Neural cell (in vitro differentiated cells): ENCODE measurements around the gene CCNE1. TPM values are rescaled to one million over a fixed set of nuclear protein-coding genes. Genes with fewer than 3 reads are reported as not detected.

Experiments
- H2AFZ ChIP-seq: fragments of 200-600, 300-800 bp; sonication (generic), shearing (Covaris generic); 2 replicates; pipeline ENCODE4 v1.6.0; 2014; ENCODE audit warnings: low read depth, mild to moderate bottlenecking, antibody characterized with exemption, low read length, moderate library complexity
- H3F3A ChIP-seq: fragments of 200-600 bp; shearing (Covaris generic); 2 replicates; pipeline ENCODE4 v1.6.1; 2016; ENCODE audit warnings: mild to moderate bottlenecking, moderate library complexity, mixed read lengths, antibody characterized with exemption, low read length; ENCODE audit not compliant: insufficient read depth, poor library complexity, severe bottlenecking
- H3K27ac ChIP-seq: fragments of 200-600, 300-800 bp; sonication (generic), shearing (Covaris generic); 2 replicates; pipeline ENCODE4 v1.5.1; 2014; ENCODE audit warnings: mild to moderate bottlenecking, low read length, moderate library complexity
- H3K27me3 ChIP-seq: fragments of 300-800, 200-600 bp; sonication (generic), shearing (Covaris generic); 2 replicates; pipeline ENCODE4 v1.6.0; 2014; ENCODE audit warnings: mild to moderate bottlenecking, low read depth, low read length, moderate library complexity; ENCODE audit not compliant: insufficient read depth
- H3K36me3 ChIP-seq: fragments of 300-800, 200-600 bp; sonication (generic), shearing (Covaris generic); 2 replicates; pipeline ENCODE4 v1.5.1; 2014; ENCODE audit warnings: mild to moderate bottlenecking, antibody characterized with exemption, low read length, moderate library complexity; ENCODE audit not compliant: insufficient read depth
- H3K4me2 ChIP-seq: fragments of 300-800, 200-600 bp; sonication (generic), shearing (Covaris generic); 2 replicates; pipeline ENCODE4 v1.6.0; 2014; ENCODE audit warnings: mild to moderate bottlenecking, low read length
- H3K4me3 ChIP-seq: fragments of 300-800, 200-600 bp; sonication (generic), shearing (Covaris generic); 2 replicates; pipeline ENCODE4 v1.5.1; 2014; ENCODE audit warnings: mild to moderate bottlenecking, low read length, moderate library complexity
- H3K79me2 ChIP-seq: fragments of 200-600 bp; shearing (Covaris generic); replicated peaks from 2 replicates; pipeline ENCODE4 v1.6.0; 2014; ENCODE audit warnings: mild to moderate bottlenecking, low read length, moderate library complexity; ENCODE audit not compliant: insufficient read depth
- H3K9ac ChIP-seq: fragments of 300-800, 200-600 bp; sonication (generic), shearing (Covaris generic); 2 replicates; pipeline ENCODE4 v1.6.1; 2016; ENCODE audit warnings: mild to moderate bottlenecking, low read length, mixed read lengths
- H3K9me2 ChIP-seq: fragments of 200-600 bp; shearing (Covaris generic); 2 replicates; pipeline ENCODE4 v1.6.1; 2016; ENCODE audit warnings: mild to moderate bottlenecking, low read length, mixed read lengths; ENCODE audit not compliant: insufficient read depth
- H3K9me3 ChIP-seq: fragments of 200-600, 300-800 bp; sonication (generic), shearing (Covaris generic); 2 replicates; pipeline ENCODE4 v1.6.1; 2016; ENCODE audit warnings: mild to moderate bottlenecking, mixed run types, low read length, moderate library complexity, mixed read lengths
- H4K20me1 ChIP-seq: fragments of 200-600 bp; shearing (Covaris generic); 2 replicates; pipeline ENCODE4 v1.6.1; 2016; ENCODE audit warnings: mild to moderate bottlenecking, mixed run types; ENCODE audit not compliant: insufficient read depth
- EP300 ChIP-seq: fragments of 450-650 bp; conservative IDR thresholded peaks from 2 replicates; pipeline ENCODE4 v1.6.1; 2014; ENCODE audit warnings: antibody characterized with exemption, mild to moderate bottlenecking, moderate library complexity; ENCODE audit not compliant: poor library complexity, severe bottlenecking
- EZH2 ChIP-seq: fragments of 200-600, 300-800 bp; shearing (Covaris generic), sonication (generic); IDR thresholded peaks from 2 replicates; pipeline ENCODE4 v1.6.1; 2014; ENCODE audit warnings: antibody characterized with exemption, low read length, borderline replicate concordance, mild to moderate bottlenecking; ENCODE audit not compliant: insufficient read depth, poor library complexity, severe bottlenecking
- MXI1 ChIP-seq: fragments of 450-650 bp; conservative IDR thresholded peaks from 2 replicates; pipeline ENCODE4 v1.6.1; 2014; ENCODE audit warnings: antibody characterized with exemption, mild to moderate bottlenecking; ENCODE audit not compliant: poor library complexity, severe bottlenecking
- POLR2AphosphoS5 ChIP-seq: IDR thresholded peaks from 2 replicates; pipeline ENCODE4 v1.6.1; 2012
- RAD21 ChIP-seq: fragments of 450-650 bp; conservative IDR thresholded peaks from 2 replicates; pipeline ENCODE4 v1.6.1; 2014; ENCODE audit warnings: antibody characterized with exemption, mild to moderate bottlenecking, moderate library complexity
- SMC3 ChIP-seq: fragments of 450-650 bp; conservative IDR thresholded peaks from 2 replicates; pipeline ENCODE4 v1.6.1; 2014; ENCODE audit warnings: antibody characterized with exemption, mild to moderate bottlenecking, moderate library complexity; ENCODE audit not compliant: poor library complexity
- TAF1 ChIP-seq: IDR thresholded peaks from 2 replicates; pipeline ENCODE4 v1.6.1; 2012; ENCODE audit warnings: low read depth
- polyA minus RNA-seq: library from RNA; depleted of rRNA, polyadenylated mRNA; stranded (reverse); fragments of >200 nt; gene quantifications from 2 replicates; pipeline ENCODE4 v1.2.3, GENCODE V29; 2014
- polyA plus RNA-seq: library from polyadenylated mRNA; depleted of rRNA; stranded (reverse); fragments of >200 nt; gene quantifications from 2 replicates; pipeline ENCODE4 v1.2.3, GENCODE V29; 2014
- TF ChIP-seq, protein P1 (sequence below): fragments of 450-650 bp; IDR thresholded peaks from 2 replicates; pipeline ENCODE4 v1.5.1; 2014; ENCODE audit warnings: antibody characterized with exemption, mild to moderate bottlenecking, moderate library complexity; ENCODE audit not compliant: poor library complexity, severe bottlenecking
- TF ChIP-seq, protein P2 (sequence below): IDR thresholded peaks from 2 replicates; pipeline ENCODE4 v1.6.1; 2012; ENCODE audit warnings: borderline replicate concordance

CCNE1 gene
- polyA plus RNA-seq (3.4 and 4.1 TPM in 2 replicates), polyA minus RNA-seq (1.0 and 1.2 TPM in 2 replicates)

DNA sequence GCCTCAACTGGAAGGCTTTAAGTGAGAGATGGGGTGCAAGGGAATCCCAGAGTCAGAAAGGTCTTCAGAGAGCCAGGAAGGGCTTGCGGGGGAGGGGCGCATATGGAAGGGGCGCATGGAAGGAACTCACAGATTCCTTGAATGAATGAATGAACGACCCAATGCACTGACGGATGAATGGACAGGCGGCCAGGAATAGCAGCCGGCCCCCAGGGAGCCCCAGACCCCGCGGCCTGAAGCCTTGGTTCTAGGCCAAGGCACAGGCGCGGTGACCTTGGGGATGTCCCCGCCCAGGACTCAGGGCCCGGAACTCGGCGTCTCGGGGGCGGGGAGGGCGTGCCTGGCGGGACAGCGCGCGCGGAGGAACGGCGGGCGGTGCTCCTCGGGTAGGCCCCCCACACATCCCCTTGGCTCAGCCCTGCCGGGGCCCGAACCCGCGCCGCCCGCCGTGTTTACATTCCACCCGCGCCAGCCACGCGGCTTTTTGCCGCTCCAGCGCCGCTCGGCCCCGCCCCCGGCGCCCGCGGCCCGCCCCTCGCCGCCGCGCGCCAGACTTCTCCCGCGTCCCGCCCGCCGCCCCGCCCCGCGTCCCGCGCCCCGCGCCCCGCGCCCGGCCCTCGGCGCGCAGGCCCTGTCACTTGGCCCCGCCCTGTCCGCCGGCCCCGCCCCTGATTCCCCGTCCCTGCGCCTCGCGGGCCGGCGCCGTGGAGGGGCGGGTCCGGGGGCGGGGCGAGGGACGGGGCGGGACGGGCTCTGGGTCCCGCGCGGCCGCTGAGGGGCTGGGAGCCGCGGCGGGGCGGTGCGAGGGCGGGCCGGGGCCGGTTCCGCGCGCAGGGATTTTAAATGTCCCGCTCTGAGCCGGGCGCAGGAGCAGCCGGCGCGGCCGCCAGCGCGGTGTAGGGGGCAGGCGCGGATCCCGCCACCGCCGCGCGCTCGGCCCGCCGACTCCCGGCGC lies at the start of gene CCNE1:
CCNE1 (plus strand) TSS at position 867 of the 955 bp plus-strand sequence. CDS start 565 bp downstream, outside the sequence.
- H3K4me3 ChIP-seq: peak within 1 kb of the TSS; percentile 79
- H4K20me1 ChIP-seq: no peaks in the 10 kb centered on the region
- TF ChIP-seq SMC3 (no peak), POLR2AphosphoS5 (no peak), TAF1 (no peak), EP300 (no peak), EZH2 (no peak), MXI1 (no peak)
- TF ChIP-seq, protein P1, sequence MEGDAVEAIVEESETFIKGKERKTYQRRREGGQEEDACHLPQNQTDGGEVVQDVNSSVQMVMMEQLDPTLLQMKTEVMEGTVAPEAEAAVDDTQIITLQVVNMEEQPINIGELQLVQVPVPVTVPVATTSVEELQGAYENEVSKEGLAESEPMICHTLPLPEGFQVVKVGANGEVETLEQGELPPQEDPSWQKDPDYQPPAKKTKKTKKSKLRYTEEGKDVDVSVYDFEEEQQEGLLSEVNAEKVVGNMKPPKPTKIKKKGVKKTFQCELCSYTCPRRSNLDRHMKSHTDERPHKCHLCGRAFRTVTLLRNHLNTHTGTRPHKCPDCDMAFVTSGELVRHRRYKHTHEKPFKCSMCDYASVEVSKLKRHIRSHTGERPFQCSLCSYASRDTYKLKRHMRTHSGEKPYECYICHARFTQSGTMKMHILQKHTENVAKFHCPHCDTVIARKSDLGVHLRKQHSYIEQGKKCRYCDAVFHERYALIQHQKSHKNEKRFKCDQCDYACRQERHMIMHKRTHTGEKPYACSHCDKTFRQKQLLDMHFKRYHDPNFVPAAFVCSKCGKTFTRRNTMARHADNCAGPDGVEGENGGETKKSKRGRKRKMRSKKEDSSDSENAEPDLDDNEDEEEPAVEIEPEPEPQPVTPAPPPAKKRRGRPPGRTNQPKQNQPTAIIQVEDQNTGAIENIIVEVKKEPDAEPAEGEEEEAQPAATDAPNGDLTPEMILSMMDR: no peak
- no peaks in the 10 kb centered on the region for H3K36me3 ChIP-seq
- H3K27ac ChIP-seq: no peak within 1 kb of the TSS
- no peaks in the 10 kb centered on the region for H3K9me3 ChIP-seq
- no peaks in the 10 kb centered on the region for H3K9me2 ChIP-seq
- no peak within 1 kb of the TSS for H3K4me2 ChIP-seq
- peaks cover 6% of the 10 kb centered on the region for H3K27me3 ChIP-seq
- no peaks in the 10 kb centered on the region for H3F3A ChIP-seq
- peak within 1 kb of the TSS; percentile 54 for H3K9ac ChIP-seq
- no peaks in the 10 kb centered on the region for H3K79me2 ChIP-seq
- H2AFZ ChIP-seq: peak within 1 kb of the TSS; percentile 40

DNA sequence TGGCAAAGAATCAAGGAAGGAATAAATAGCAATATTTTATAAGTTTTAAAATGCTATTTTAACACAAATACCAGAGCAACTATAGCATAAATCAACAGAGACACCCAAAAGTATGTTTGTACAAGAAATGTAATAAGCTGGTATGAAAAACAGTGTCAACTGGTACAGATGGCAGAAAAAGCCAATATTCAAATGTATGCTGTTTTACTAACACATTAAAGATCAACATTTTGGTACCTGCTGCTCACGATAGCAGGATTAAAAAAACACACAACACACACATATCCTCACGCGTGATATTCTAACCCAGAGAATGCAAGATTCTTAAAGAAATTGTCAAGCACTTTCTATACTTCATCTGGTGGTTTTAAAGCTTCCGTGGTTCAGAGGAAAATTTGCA lies 48.6 kb upstream of the CCNE1 start:
- no peaks in the 10 kb centered on the region for H3K9me3 ChIP-seq
- no peaks in the 10 kb centered on the region for H3K9me2 ChIP-seq
- H3K9ac ChIP-seq: no peak overlapping the region
- H3K27ac ChIP-seq: no peak overlapping the region
- H3K36me3 ChIP-seq: no peaks in the 10 kb centered on the region
- no peak overlapping the region for H2AFZ ChIP-seq
- no peaks in the 10 kb centered on the region for H3K27me3 ChIP-seq
- no peak overlapping the region for H3K4me3 ChIP-seq
- no peaks in the 10 kb centered on the region for H3K79me2 ChIP-seq
- no peaks in the 10 kb centered on the region for H3F3A ChIP-seq
- TF ChIP-seq RAD21 (no peak), EZH2 (no peak), SMC3 (no peak), TAF1 (no peak), EP300 (no peak), POLR2AphosphoS5 (no peak), MXI1 (no peak)
- TF ChIP-seq, protein P1: no peak
- TF ChIP-seq, protein P2, sequence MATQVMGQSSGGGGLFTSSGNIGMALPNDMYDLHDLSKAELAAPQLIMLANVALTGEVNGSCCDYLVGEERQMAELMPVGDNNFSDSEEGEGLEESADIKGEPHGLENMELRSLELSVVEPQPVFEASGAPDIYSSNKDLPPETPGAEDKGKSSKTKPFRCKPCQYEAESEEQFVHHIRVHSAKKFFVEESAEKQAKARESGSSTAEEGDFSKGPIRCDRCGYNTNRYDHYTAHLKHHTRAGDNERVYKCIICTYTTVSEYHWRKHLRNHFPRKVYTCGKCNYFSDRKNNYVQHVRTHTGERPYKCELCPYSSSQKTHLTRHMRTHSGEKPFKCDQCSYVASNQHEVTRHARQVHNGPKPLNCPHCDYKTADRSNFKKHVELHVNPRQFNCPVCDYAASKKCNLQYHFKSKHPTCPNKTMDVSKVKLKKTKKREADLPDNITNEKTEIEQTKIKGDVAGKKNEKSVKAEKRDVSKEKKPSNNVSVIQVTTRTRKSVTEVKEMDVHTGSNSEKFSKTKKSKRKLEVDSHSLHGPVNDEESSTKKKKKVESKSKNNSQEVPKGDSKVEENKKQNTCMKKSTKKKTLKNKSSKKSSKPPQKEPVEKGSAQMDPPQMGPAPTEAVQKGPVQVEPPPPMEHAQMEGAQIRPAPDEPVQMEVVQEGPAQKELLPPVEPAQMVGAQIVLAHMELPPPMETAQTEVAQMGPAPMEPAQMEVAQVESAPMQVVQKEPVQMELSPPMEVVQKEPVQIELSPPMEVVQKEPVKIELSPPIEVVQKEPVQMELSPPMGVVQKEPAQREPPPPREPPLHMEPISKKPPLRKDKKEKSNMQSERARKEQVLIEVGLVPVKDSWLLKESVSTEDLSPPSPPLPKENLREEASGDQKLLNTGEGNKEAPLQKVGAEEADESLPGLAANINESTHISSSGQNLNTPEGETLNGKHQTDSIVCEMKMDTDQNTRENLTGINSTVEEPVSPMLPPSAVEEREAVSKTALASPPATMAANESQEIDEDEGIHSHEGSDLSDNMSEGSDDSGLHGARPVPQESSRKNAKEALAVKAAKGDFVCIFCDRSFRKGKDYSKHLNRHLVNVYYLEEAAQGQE: no peak
- H3K4me2 ChIP-seq: no peak overlapping the region
- no peaks in the 10 kb centered on the region for H4K20me1 ChIP-seq
